HG03280 (cell line): Measurements from ENCODE around the gene RABGAP1L.
"Not testable (repeated sequence)": the region's sequence is repeated elsewhere in the genome, so short reads cannot be mapped to it uniquely, and the experiment has no call there.

Experiments used
- ATAC-seq: cut with Tn5 transposase; IDR thresholded peaks from one replicate; pipeline ENCODE4 v1.9.1; 2021; ENCODE audit warnings: mild to moderate bottlenecking, moderate library complexity; ENCODE audit not compliant: unreplicated experiment

RABGAP1L gene

GRCh38 chr1:174426153-174426552, 266.8 kb downstream of the RABGAP1L start:
- ATAC-seq: no peak

DNA sequence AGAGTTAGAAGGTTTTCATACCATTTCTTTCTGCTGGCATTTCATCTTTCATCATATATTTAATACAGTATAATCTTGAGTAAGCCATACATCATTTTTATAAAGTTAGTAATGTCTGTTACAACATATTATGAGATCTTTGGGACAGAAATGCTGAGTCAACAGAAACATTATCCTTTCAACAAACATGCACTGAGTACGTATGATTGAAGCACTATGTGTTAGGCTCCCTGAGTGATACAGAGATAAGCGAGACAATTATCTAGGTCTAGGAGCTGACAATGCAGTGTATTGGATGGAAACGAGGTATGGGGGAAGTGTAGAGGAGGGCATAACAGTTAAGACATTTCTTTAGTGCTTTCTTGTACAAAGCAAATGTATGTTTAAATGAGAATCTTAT, 268.7 kb downstream of the RABGAP1L start:
- ATAC-seq: no peak

- no peak for ATAC-seq
Measured at GRCh38 chr1:174428739-174429138, 269.4 kb downstream of the RABGAP1L start.

GRCh38 chr1:174433451-174433850, 274.1 kb downstream of the RABGAP1L start:
- ATAC-seq: no peak

- no peak for ATAC-seq
Measured at GRCh38 chr1:174445351-174445750, 286.0 kb downstream of the RABGAP1L start.

DNA sequence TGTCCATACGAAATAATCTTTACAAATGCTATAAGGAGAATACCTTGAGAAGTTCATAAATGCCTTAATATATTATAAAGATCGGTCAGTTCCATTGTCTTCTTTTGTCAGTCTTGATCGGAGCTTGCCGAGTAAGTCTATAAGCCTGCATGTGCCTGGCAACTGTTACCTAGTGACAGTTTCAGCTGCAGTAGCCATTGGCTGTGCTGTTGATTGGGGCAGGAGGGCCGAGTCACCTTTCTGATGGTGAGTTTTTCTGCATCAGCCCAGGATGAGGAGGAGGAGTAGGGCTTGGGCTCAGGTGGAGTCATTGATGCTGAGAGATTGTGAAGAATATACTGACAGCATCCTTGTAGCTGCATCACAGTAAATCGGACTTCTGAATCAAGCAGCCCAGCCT, 286.5 kb downstream of the RABGAP1L start:
- ATAC-seq: no peak

DNA sequence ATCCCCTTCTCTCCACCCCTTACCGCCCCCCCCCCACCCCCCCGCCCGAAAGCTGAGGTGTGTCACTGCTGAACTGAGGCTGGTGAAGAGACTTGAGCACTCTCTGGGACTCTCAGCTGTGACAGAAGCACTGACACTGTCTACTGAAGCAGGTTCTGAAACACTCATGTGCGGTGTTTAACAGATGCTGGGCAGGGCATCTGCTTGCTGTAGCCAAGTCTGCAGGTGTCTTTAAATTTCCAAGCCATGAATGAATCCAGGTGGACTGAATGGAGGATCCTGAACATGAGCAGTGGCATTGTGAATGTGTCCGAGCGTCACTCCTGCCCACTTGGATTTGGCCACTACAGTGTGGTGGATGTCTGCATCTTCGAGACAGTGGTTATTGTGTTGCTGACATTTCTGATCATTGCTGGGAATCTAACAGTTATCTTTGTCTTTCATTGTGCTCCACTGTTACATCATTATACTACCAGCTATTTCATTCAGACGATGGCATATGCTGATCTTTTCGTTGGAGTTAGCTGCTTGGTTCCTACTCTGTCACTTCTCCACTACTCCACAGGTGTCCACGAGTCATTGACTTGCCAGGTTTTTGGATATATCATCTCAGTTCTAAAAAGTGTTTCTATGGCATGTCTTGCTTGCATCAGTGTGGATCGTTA, 288.7 kb downstream of the RABGAP1L start, which contains the start of gene GPR52:
Gene GPR52, plus strand, starts transcription at position 99 of the 665 bp plus-strand sequence. Its CDS starts 148 bp downstream, at position 247.
- ATAC-seq: no peak

DNA sequence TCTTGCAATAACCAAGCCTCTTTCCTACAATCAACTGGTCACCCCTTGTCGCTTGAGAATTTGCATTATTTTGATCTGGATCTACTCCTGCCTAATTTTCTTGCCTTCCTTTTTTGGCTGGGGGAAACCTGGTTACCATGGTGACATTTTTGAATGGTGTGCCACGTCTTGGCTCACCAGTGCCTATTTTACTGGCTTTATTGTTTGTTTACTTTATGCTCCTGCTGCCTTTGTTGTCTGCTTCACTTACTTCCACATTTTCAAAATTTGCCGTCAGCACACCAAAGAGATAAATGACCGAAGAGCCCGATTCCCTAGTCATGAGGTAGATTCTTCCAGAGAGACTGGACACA, 289.2 kb downstream of the RABGAP1L start:
- ATAC-seq: no peak

GRCh38 chr1:174448974-174449373, 289.7 kb downstream of the RABGAP1L start:
- no peak for ATAC-seq

- ATAC-seq: no peak
Measured at GRCh38 chr1:174451408-174451807, 292.1 kb downstream of the RABGAP1L start.

DNA sequence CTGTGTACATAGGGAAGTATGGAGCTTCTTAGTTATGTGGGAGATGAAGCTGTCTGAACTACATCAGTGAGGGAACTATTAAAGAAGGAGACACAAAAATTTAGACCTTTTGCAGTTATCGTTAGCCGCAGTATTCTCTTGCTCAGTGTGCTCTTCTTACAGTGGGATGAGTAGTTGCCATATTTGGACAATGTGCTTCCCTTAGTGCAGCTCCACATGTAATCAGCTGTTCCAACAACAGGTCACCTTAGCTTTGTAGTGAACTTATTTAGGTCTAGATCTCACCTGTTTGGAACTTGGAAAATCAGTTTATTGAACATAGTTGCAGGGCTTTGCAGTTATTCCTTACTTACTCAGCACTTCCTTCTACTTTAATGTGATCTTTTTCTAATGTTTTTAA, 306.5 kb downstream of the RABGAP1L start:
- ATAC-seq: no peak

DNA sequence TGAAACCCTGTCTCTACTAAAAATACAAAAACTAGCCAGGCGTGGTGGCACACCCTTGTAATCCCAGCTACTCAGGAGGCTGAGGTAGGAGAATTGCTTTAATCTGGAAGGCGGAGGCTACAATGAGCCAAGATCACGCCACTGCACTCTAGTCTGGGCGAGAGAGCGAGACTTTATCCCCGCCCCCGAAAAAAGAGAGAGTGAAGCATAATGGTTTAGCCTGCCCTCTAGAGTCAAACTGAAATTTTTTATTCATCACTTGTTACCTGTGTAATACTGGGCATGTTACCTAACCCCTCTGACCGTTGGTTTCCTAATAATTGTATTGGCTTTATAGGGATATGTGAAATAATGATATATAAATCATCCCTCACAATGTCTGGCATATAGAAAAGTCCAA, 307.3 kb downstream of the RABGAP1L start:
- no peak for ATAC-seq

GRCh38 chr1:174469052-174469451, 309.7 kb downstream of the RABGAP1L start:
- ATAC-seq: no peak

DNA sequence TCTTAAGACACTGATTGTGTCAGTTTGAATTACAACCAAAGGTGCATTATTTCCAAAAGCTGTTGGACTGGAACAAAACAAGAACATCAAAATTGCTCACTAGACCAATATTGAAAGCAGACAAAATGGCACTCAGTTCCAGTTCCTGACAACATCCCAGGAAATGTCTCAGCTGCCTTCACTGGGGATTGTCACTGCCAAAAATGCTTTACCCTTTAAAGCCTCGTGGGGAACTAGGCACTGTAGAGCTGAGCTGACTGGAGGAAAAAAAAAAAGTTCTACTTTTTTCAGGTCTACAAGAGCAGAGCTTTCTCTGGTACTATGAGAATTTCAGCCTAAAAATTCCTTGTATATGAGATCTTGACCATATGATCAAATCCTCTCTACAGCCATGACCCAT, 310.4 kb downstream of the RABGAP1L start:
- ATAC-seq: no peak

DNA sequence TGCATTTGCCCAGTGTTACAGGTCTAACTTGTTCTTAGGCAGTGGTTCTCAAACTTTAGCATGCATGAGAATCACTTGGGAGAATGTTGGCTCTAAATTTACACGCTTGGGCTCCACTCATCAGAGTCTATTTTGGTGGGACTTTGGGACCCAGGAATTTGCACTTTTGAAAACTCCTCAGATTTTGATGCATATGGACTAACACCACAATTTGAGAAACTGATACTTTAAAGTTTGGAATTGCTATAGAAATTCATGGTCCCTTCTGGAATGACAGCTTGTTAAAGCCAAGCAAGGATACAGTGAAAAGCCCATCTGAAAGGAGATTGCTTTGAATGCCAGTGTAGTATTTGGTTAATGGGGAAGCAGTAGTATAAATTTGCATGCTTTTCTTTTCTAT, 320.0 kb downstream of the RABGAP1L start:
- ATAC-seq: no peak

DNA sequence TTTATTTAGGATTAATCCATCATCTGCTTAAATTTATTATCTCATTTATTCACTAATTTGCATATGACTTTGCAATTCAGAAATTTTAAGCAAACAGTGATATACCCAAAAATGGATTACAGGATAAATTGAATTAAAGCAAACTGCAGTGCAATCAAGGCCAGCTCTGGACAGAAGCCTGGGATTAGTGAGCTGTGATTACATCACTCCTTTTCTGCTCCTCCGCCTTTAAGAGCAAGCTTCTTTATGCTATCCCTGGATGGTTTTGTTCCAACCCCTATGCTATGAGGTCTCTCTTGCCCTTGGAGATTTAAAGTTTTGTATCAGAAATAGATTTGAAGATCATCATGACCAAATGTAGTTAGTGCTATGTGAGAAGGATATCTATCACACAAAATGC, 321.0 kb downstream of the RABGAP1L start:
- no peak for ATAC-seq

- ATAC-seq: no peak
Measured at GRCh38 chr1:174491606-174492005, 332.3 kb downstream of the RABGAP1L start.

GRCh38 chr1:174497478-174497877, 338.2 kb downstream of the RABGAP1L start:
- ATAC-seq: no peak

- not testable (repeated sequence) for ATAC-seq
Measured at GRCh38 chr1:174516755-174517154, 357.4 kb downstream of the RABGAP1L start.

GRCh38 chr1:174519844-174520243, 360.5 kb downstream of the RABGAP1L start:
- no peak for ATAC-seq

GRCh38 chr1:174531751-174532150, 372.4 kb downstream of the RABGAP1L start:
- ATAC-seq: no peak

- ATAC-seq: no peak
Measured at GRCh38 chr1:174534789-174535188, 375.5 kb downstream of the RABGAP1L start.

DNA sequence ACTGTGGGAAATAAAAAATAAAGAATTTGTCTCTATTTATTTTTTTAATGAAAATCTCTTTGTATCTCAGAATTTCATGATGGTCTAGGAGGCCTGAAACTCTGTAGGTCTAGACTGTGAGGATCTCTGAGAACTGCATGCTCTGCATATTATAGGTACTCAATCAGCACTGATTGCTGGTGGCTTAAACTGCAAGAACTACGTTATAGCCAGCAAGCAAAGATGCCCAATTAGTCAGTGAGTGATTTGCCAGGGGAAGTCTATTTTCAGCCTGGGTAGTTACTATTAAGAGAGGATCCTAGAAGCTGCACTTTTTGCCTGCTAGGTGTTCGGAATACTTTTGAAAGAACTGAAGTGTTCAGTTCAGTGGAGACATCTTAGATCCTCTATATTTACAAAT, 375.9 kb downstream of the RABGAP1L start:
- no peak for ATAC-seq
